Esophagus muscularis mucosa (tissue), 4 donors: ENCODE results near the gene TMED10.

Source experiments
- CTCF ChIP-seq, 3 experiments: fragments of 200-600 bp in 2 of 3; fragments of 450-650 bp in 1 of 3; sonication (generic) in 2 of 3; IDR thresholded peaks; one replicate each; pipeline ENCODE4 v1.5.1; 2017 to 2019; ENCODE audit warnings: antibody characterized with exemption in 3 of 3, mild to moderate bottlenecking in 2 of 3, moderate library complexity in 1 of 3
- EP300 ChIP-seq: sonication (generic); formaldehyde crosslinking; IDR thresholded peaks from one replicate; pipeline ENCODE4 v1.6.1; 2017; ENCODE audit warnings: antibody characterized with exemption
- POLR2A ChIP-seq: fragments of 450-650 bp; IDR thresholded peaks from one replicate; pipeline ENCODE4 v1.6.1; 2017; ENCODE audit warnings: antibody characterized with exemption, moderate library complexity, mild to moderate bottlenecking, low read depth
- POLR2AphosphoS5 ChIP-seq, 2 donors: sonication (generic); formaldehyde crosslinking; IDR thresholded peaks; one replicate each; pipeline ENCODE4 v1.6.1; 2017; ENCODE audit warnings: antibody characterized with exemption in 2 of 2

GRCh38 chr14:75119056-75119455 is 57.4 kb downstream of the TMED10 start:
- TF ChIP-seq CTCF (IDR thresholded peaks at IDR 0.05) (no peak), POLR2A (no peak), POLR2AphosphoS5 (IDR thresholded peaks at IDR 0.05) (no peak), EP300 (no peak)
